K562 (cell line): Measurements from ENCODE around the gene RADX. TPM values are rescaled to one million over a fixed set of nuclear protein-coding genes. Genes with fewer than 3 reads are reported as not detected.

Experiments used
- polyA plus RNA-seq, 8 experiments: library from polyadenylated mRNA; depleted of rRNA in 4 of 8; stranded (reverse) in 5 of 8; unstranded in 3 of 8; fragments of >200 nt; fragmentation: Nextera tagmentation in 2 of 8; fragmentation: Illumina TruSeq in 1 of 8; extraction: Ambion mirVana in 2 of 8; extraction: Trizol in 1 of 8; gene quantifications; 2 replicates each; pipeline versions ENCODE4 v1.2.1 to v1.2.3, GENCODE V29; 2011 to 2014; ENCODE audit warnings: inconsistent platforms in 1 of 8, missing spikeins in 1 of 8
- total RNA-seq, 7 experiments: library from RNA; depleted of rRNA in 6 of 7; stranded (reverse); fragments of >200 nt in 6 of 7; fragmentation: Illumina TruSeq in 2 of 7; extraction: Trizol in 2 of 7; gene quantifications; 2 replicates each; pipeline versions ENCODE4 v1.2.1 to v1.2.3, GENCODE V29; 2011 to 2021; ENCODE audit warnings: low replicate concordance in 1 of 7
- TF ChIP-seq, protein P1 (sequence below), 2 experiments: fragments of 450-650 bp in 1 of 2; sonication (generic) in 1 of 2; formaldehyde crosslinking in 1 of 2; IDR thresholded peaks; 2 replicates each; pipeline versions ENCODE4 v1.7.1 to v1.9.0; 2016 to 2022; ENCODE audit warnings: inconsistent platforms in 1 of 2, mild to moderate bottlenecking in 1 of 2, missing genetic modification reagents in 1 of 2

Gene RADX
- total and polyA plus RNA-seq, 9 of the 15 experiments (the other 6 are each of a cell fraction or from before 2014, with no cell fraction given) = 0.03 to 0.40 (median 0.12) TPM; not detected in 1

DNA sequence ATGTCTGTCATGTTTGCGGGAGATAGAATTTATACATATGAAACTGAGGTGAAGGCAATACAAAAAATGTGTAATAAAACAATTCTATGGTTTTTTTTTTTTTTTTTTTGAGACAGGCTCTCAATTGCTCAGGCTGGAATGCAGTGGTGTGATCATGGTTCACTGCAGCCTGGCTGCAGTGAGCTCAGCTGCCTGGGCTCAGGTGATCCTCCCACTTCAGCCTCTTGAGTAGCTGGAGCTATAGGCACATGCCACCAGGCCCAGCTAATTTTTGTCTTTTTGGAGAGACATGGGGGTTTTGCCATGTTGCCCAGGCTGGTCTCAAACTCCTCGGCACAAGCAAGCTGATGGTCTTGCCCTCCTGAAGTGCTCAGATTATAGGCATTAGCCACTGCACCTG lies 10.1 kb downstream of the RADX start (continued):
- TF ChIP-seq, protein P1, sequence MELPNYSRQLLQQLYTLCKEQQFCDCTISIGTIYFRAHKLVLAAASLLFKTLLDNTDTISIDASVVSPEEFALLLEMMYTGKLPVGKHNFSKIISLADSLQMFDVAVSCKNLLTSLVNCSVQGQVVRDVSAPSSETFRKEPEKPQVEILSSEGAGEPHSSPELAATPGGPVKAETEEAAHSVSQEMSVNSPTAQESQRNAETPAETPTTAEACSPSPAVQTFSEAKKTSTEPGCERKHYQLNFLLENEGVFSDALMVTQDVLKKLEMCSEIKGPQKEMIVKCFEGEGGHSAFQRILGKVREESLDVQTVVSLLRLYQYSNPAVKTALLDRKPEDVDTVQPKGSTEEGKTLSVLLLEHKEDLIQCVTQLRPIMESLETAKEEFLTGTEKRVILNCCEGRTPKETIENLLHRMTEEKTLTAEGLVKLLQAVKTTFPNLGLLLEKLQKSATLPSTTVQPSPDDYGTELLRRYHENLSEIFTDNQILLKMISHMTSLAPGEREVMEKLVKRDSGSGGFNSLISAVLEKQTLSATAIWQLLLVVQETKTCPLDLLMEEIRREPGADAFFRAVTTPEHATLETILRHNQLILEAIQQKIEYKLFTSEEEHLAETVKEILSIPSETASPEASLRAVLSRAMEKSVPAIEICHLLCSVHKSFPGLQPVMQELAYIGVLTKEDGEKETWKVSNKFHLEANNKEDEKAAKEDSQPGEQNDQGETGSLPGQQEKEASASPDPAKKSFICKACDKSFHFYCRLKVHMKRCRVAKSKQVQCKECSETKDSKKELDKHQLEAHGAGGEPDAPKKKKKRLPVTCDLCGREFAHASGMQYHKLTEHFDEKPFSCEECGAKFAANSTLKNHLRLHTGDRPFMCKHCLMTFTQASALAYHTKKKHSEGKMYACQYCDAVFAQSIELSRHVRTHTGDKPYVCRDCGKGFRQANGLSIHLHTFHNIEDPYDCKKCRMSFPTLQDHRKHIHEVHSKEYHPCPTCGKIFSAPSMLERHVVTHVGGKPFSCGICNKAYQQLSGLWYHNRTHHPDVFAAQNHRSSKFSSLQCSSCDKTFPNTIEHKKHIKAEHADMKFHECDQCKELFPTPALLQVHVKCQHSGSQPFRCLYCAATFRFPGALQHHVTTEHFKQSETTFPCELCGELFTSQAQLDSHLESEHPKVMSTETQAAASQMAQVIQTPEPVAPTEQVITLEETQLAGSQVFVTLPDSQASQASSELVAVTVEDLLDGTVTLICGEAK (IDR thresholded peaks at IDR 0.05) = no peak
- TF ChIP-seq, protein P1 (CRISPR knock-in tag; IDR thresholded peaks at IDR 0.05) = no peak
- TF ChIP-seq, all 486 proteins: peak for 0
